ENCODE results near the gene MBNL1. TPM values are rescaled to one million over a fixed set of nuclear protein-coding genes. Genes with fewer than 3 reads are reported as not detected.
A peak's percentile ranks its signal among the peaks of the same experiment; 100 is the strongest.

Gene MBNL1
- total RNA-seq, 2 donors from 2014 or later: 299 to 323 TPM

DNA sequence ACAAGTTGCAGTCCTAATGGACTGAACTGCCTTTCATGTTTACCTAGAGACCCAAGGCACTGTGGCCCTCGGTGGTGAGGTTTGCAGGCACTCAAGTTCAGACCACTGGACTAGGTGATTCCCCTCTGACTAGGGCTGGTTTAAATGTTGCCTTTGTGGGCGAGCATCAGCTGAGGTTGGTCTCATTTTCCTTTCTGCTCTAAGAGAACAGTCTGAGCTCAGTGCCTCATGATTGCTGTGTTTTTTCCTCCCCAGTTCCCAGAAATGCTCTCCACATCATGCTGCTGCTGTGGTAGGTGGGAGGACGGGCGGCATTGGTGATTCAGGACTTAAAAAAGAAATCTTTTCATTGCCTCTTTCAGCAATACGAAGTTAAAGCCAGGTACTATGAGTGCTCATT, 237.2 kb downstream of the MBNL1 start:
- H3K9me3 Mint-ChIP-seq: peaks cover 2 to 3% of the 10 kb centered on the region in 2 donors
- H3K4me3 Mint-ChIP-seq: peak overlapping the region; percentile 27 to 69
- no peaks in the 10 kb centered on the region for H3K27me3 Mint-ChIP-seq (ENCODE audit: low read depth)
- peak; percentile 52 to 59 for DNase-seq
- H3K4me1 Mint-ChIP-seq (ENCODE audit: low read depth): peaks cover 15% of the 10 kb centered on the region
- peak overlapping the region; percentile 25 for H3K27ac Mint-ChIP-seq
- H3K36me3 Mint-ChIP-seq (ENCODE audit: insufficient read depth in 2 of 2): peaks cover 2 to 3% of the 10 kb centered on the region in 2 donors
- peak; percentile 98 for ATAC-seq (replicated peaks in 1 of 2)

DNA sequence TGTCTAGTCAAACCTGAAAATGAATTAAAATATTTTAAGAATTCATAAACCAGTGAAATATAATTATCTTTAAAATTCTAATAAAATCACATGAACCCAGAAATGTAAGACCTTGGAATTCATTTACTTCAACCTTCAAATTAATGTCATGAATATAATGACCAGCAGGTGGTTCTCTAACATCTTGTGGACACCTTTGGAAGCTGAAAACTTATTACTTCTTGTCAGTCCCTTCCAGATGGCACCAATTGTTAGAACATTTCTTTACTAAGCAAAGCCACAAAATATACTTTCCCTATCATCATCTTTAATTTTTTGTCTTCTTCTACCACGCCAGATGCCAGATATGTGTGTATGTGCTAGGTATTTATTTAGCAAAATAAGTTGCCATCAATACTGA, 240.0 kb downstream of the MBNL1 start:
- H3K27me3 Mint-ChIP-seq (ENCODE audit: low read depth): no peaks in the 10 kb centered on the region
- DNase-seq: no peak
- H3K27ac Mint-ChIP-seq: no peak overlapping the region
- no peak for ATAC-seq (replicated peaks in 1 of 2)
- H3K9me3 Mint-ChIP-seq: no peaks in the 10 kb centered on the region
- no peak overlapping the region for H3K4me3 Mint-ChIP-seq
- H3K36me3 Mint-ChIP-seq (ENCODE audit: insufficient read depth in 2 of 2): no peaks in the 10 kb centered on the region
- peaks cover 15% of the 10 kb centered on the region for H3K4me1 Mint-ChIP-seq (ENCODE audit: low read depth)

DNA sequence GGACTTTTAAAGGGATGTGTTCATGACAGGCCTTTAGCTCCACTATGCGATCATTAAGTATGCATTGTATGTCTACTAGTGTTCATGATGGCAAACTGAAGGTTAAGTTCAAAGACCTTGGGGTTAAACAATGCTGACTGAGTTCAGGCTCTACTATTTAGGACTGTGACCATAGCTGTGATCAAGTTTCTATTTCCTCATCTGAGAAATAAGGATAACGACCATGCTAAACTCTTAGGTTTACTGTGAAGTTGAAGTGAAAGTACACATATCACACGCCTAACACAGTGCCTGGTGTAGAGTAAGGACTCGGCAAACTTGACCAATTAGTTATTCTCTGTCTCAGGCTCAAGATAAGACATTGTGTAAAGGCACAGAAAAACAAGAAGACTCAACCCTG, 243.2 kb downstream of the MBNL1 start:
- H3K27me3 Mint-ChIP-seq (ENCODE audit: low read depth): no peaks in the 10 kb centered on the region
- no peaks in the 10 kb centered on the region for H3K36me3 Mint-ChIP-seq (ENCODE audit: insufficient read depth in 2 of 2)
- H3K27ac Mint-ChIP-seq: no peak overlapping the region
- no peaks in the 10 kb centered on the region for H3K4me1 Mint-ChIP-seq (ENCODE audit: low read depth)
- ATAC-seq (replicated peaks in 1 of 2): peak in 1 of 2 donors; percentile 26
- no peak overlapping the region for H3K4me3 Mint-ChIP-seq
- DNase-seq: no peak
- H3K9me3 Mint-ChIP-seq: no peaks in the 10 kb centered on the region

DNA sequence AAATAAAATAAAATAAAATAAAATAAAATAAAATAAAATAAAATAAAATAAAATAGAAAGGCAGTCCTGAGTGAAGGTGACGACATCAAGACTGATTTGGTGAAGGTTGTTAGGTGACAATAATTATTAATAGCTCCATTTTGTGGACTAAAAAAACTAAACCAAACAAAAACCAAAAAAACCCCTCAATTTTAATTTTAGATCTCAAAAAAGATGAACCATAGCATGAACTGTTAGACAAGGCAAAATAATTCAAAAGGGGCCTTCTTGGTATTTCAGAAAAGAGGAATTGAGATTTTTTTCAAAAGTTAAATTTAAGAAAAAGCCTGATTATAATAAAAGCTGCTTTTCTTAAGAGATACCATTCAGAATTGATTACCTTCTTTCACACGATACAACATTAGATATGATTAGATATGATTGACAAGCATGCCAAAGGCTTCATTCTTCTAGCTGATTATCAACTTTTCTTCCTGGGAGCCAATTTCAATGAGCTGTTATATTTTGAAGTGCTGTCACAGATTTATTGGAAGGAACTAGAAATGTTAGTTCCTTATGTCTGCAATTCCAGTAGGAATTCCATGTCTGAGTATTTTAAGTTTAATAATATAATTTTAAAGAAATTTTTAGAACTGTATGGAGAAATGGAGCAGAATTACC, 244.7 kb downstream of the MBNL1 start:
- Mint-ChIP-seq H3K27me3 (ENCODE audit: low read depth) (no peaks in the 10 kb centered on the region), H3K36me3 (ENCODE audit: insufficient read depth in 2 of 2) (no peaks in the 10 kb centered on the region), H3K4me1 (ENCODE audit: low read depth) (no peaks in the 10 kb centered on the region), H3K4me3 (no peak overlapping the region), H3K27ac (no peak overlapping the region), H3K9me3 (no peaks in the 10 kb centered on the region)
- ATAC-seq (replicated peaks in 1 of 2) (no peak), DNase-seq (no peak)
